GM21367 (cell line): ENCODE data around the gene ARID3C.

ENCODE experiments used
- ATAC-seq: cut with Tn5 transposase; IDR thresholded peaks from one replicate; pipeline ENCODE4 v1.9.1; 2021; ENCODE audit not compliant: unreplicated experiment

The ARID3C gene

GRCh38 chr9:34633166-34633565, 4.3 kb upstream of the ARID3C start:
- ATAC-seq, result no peak

- ATAC-seq, result no peak
These were observed 1.7 kb upstream of the ARID3C start for GRCh38 chr9:34630402-34631154.

- no peak for ATAC-seq
These were observed 584 bp upstream of the ARID3C start for GRCh38 chr9:34629491-34629808.

DNA sequence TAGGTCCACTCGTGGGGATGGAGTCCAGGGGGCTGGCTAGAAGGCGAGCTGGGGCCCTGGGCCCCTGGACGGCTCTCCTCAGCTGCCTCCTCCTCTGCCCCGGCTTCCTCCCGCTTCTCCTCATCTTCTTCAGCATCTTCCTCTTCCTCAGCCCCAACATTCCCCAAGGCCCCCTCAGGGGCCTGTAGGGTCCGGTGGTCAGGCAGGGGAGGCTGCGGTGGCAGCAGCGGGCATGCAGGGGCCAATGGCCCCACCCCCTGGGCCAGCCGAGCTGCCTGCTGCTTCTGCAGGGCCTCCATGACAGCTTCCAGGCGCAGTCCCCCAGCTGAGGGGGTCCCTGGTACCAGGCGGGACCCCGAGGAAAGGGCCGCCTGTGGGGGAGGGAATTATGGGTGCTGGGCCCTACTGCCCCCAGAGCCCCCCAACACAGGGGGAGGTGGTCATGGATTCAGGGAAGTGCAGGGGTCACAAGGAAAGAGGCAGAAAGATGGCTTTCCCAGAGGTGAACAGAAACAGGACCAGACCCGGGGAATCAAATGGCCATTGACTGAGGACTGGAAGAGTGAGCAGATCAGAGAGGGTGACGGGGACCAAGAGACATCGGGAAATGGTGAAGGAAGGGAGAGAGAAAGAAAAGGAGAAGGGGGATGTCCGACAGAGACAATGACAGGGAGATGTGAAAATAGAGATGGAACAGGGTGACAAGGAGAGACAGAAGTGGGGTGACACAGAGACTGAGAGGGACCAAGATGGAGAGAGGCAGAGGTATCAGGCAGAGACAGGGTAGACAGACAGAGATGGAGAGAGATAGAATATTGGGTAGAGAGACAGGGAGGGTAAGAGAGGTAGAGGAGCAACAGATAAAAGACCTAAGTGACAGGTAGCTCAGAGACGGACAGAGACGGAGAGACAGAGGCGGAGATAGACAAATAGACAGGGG, 880 bp downstream of the ARID3C start:
- ATAC-seq, result no peak

DNA sequence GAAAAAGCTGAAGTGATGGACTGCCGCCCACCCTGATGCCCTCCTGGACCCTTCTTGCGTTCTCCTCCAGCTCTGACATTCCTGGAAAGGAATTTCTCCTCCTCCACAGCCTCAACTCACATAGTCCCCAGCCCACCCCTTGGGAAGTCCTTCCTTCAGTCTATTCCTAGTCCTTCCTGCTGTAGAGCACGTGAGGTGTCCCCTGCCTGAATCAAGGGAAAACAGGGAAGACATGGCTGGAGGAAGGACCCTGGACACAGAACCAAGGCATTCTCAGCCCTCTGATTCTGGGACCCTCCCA, 3.7 kb downstream of the ARID3C start:
- ATAC-seq, result no peak

DNA sequence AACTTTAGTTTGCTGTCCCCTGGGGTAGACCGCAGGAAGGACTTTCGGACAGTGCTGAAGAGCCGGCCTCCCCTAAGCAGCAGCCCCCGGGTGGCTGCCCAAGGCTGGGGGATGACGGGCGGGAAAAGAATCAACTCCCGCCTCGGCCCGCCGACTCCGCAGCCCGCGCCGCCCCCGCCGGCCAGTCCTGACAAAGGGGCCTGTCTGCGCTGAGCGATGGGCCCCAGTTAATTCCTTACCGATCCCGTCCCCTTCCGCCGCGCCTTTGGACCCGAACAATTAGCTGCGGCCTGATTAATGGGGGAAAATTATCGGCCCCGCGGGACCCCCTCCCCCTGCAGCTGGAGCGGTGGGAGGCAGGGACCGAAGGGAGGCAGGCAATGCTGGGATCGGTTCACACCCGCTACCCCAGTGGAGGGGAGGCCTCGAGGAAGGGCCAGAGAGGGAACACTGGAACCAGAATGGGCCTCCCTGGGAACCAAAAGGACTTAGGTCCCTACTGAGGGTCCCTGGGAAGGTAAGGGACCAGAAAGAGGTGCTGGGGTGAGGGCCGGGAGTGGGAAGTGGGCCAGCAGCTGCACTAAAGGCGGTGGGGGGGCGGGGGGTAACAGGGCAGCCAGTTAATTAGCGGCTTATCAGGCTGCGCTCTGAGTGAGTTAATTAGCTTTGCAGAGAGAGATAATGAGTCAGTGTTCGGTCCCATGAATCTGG, 4.2 kb downstream of the ARID3C start:
- ATAC-seq, result no peak

- ATAC-seq, result no peak
These were observed 5.3 kb downstream of the ARID3C start for GRCh38 chr9:34623374-34624235.

DNA sequence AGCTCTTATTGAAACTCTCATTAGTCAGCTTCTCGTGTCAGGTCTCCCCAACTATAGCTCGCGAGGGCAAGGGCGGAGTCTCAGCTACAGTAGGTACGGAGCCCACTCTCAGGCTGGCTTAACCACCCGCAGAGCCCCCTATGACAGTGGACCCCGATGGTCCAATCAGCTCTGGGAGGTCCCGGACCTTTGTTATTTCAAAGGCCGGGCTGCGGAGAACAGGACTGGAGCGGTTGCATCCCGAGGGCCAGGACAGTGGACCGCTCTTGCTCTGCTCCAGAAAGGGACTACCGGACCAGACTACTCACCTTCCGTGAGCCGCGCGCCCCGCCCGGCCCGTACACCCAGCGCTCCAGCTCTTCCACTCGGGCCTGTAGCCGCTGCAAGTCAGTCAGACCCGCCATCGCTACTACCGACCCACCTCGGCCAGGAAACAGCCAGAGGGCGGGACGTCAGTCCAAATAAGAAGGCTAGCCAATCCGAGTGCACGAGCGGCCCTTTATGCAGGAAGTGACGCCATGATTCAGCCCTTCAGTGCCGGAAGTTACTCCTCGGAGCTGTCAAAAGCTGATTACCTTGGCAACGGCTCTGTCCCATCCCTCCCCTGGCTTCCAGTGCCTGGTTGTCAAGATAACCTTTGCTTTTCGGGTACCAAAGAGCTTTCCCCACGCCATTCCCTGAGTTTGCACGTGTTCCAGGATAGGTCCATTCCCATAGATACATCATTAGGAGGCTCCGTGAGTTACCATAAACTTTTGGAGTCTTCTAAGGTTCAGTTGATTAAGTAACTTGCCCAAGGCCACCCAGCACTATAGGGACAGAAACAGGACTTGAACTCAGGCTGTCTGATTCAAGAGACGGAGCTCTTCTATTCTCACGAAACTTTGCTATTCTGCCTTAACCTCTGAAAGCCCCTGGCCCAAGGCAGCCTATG, 8.5 kb downstream of the ARID3C start, which contains the start of gene DCTN3:
DCTN3 (minus strand) TSS at position 435 of the 934 bp plus-strand sequence; CDS start at position 404, 31 bp downstream.
- peak; percentile 97 for ATAC-seq

DNA sequence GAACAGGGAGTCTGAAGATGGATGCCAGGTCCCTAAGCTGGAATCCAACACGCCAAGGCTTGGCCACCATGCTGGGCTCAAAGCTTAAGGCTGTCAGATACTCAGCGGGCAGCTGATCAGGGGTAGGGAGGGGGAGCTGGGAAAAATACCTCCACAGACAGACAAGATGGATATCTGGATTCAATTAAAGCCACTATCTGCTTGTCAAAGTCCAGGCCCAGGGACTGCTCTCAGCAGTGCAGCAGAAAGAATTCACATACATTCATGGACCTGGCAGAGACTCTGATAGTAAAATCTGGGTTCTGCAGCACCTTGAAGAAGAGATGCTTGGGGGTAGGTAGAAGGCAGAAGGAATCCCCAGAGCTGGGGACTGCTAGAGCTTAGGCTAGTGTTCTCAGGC, 13.7 kb downstream of the ARID3C start:
- no peak for ATAC-seq

DNA sequence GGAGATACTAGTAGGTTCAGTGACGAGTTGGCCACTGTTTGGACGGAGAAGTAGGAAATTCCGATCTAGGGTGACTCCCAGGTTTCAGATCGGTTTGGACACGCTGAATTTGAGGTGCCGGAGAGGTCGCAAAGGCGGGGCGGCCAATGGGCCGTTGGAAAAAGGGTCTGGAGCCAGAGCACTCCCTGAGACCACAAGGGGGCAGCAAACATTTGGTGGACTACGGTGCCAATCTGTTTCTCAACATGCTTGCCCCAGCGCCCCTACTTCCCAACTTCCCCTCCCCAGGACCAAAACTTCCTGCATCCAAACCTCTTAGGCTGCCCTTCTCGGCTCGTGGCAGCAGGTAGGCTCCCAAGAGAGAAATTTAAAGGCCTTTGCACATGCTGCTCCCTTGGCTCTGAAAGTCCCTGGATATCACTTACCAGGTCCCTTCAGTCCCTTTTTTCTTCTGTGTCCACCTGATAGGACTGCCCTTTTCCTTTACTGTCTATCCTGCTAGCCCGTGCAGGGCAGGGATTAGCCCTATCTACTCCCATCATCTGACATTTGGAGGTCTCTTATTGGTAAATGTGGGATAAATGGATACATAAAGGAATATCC, 16.0 kb downstream of the ARID3C start:
- peak; percentile 43 for ATAC-seq

GRCh38 chr9:34611811-34612787, 16.8 kb downstream of the ARID3C start, which contains the start of gene RPP25L:
Gene RPP25L (minus strand): TSS chr9:34612097. CDS start chr9:34611296, 801 bp downstream.
- ATAC-seq, result peak; percentile 75

DNA sequence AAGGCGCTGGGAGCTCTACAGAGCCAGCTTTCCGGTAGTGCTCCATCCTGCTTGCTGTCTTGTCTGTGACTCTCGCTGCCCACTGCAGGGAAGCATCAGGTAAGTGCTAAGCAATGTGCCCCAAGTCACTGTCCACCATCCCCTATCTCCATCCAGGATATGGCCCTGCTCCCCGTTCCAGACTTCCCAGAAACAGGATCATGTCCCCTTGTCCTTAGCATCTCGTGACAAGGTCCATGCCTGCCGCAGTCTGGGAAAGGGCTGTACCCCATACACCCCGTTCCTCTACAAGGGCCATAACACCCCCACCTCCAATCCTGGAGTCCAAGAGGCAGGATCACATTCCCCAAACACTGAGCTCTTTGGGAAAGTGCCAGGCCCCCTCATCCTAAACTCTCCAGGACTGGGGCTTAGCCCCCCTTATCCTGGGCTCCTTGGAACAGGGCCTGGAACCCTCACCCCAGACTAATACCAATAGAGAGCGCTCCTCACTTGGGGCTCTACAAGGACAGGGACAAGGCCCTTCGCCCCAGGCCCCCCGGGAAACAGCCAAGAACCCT, 17.5 kb downstream of the ARID3C start:
- ATAC-seq, result no peak

DNA sequence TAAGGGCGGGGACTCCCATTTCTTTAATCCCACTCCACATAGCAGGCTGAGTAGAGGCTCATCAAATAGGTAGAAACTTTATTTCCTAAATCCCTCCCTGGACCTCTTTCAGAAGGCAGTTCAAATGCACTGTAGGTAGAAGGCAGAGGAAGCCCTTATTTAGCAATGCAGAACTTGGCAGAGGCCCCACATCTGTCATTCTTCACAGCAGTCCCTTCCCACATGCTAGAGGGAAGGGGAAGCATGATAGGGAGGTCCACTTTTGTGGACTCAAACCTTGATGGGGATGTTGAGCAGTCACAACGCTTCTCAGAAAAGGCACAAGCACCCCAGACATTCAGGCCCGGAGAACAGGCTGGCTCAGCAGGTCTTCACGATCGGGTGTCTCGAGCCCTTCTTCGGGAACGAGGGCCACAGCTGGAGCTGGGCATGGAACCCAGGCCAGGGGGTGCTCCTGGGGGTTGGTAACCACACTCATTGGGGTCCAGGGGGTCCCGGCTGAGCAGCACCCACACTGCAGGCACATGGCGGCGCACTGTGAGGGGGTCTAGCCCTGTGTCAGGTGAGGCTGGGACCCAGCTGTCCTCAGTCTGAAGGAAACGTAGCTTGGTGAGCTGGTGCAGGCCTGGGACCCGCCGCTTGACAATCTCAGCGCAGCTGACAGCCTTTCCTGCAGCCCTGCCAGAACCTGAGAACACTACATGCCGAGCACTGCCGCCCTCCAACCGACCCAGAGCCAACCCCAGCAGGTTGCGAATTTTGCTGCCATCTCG, 18.2 kb downstream of the ARID3C start:
- no peak for ATAC-seq

GRCh38 chr9:34607331-34607730, 21.5 kb downstream of the ARID3C start:
- ATAC-seq, result no peak

- no peak for ATAC-seq
These were observed 22.0 kb downstream of the ARID3C start for GRCh38 chr9:34606905-34607304.

DNA sequence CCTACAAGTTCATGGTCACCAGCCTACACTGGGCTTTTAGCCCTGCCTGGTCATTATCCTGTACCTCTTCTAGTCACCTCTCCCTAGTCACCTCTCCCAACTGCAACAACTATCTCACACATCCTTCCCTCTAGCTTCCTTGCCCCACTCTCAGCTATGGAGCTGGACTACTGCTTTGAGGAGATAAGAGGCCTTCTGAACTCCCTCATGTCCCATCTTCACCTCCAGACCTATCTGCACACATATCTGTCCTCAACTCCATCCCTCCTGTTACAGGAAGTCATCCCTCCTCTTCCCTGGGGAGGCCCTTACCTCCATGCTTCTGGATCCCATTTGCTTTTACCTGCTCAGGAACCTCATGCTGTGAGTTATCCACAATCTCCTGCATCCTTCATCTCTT, 22.7 kb downstream of the ARID3C start:
- no peak for ATAC-seq
